CD14-positive monocyte (primary cell): ENCODE results near the gene RHPN2. TPM values are rescaled to one million over a fixed set of nuclear protein-coding genes. Genes with fewer than 3 reads are reported as not detected.

ENCODE experiments used
- DNase-seq, 3 donors: peaks; one replicate each; pipeline ENCODE4 v3.0.0-alpha.2; 2011 to 2022
- H2AFZ ChIP-seq: 2 replicates; pipeline ENCODE4 v1.6.0; 2012; ENCODE audit warnings: mild to moderate bottlenecking, low read depth, low read length, inconsistent platforms; ENCODE audit not compliant: insufficient read depth, poor library complexity, severe bottlenecking
- H3K27ac ChIP-seq, 2 donors: 1 replicate in 1 of 2; 2 replicates in 1 of 2; pipeline ENCODE4 v1.5.1; 2012 to 2013; ENCODE audit warnings: low read length in 2 of 2, control low read depth in 1 of 2, inconsistent platforms in 1 of 2, low read depth in 1 of 2, mild to moderate bottlenecking in 1 of 2
- H3K27me3 ChIP-seq, 2 donors: one replicate each; pipeline versions ENCODE4 v1.6.0 to v1.6.1; 2011 to 2013; ENCODE audit warnings: low read length in 2 of 2; ENCODE audit not compliant: control insufficient read depth in 2 of 2, insufficient read depth in 2 of 2
- H3K36me3 ChIP-seq, 2 donors: replicated peaks in 1 of 2; 1 replicate in 1 of 2; 2 replicates in 1 of 2; pipeline versions ENCODE4 v1.5.1 to v1.6.1; 2012 to 2013; ENCODE audit warnings: low read length in 2 of 2, control low read depth in 1 of 2, inconsistent platforms in 1 of 2, mild to moderate bottlenecking in 1 of 2; ENCODE audit not compliant: insufficient read depth in 2 of 2, control insufficient read depth in 1 of 2
- H3K4me1 ChIP-seq, 2 donors: 1 replicate in 1 of 2; 2 replicates in 1 of 2; pipeline versions ENCODE4 v1.5.1 to v1.6.1; 2012 to 2013; ENCODE audit warnings: low read length in 2 of 2, control low read depth in 1 of 2, inconsistent platforms in 1 of 2, mild to moderate bottlenecking in 1 of 2, moderate library complexity in 1 of 2; ENCODE audit not compliant: insufficient read depth in 2 of 2, control insufficient read depth in 1 of 2
- H3K4me2 ChIP-seq: replicated peaks from 2 replicates; pipeline ENCODE3; 2012; ENCODE audit warnings: low read length, moderate library complexity, mild to moderate bottlenecking; ENCODE audit not compliant: poor library complexity, severe bottlenecking; ENCODE audit errors: extremely low read depth
- H3K4me3 ChIP-seq, 3 experiments: fragments of 200-600 bp in 1 of 3; sonication (generic) in 1 of 3; replicated peaks in 1 of 3; 1 replicate in 2 of 3; 2 replicates in 1 of 3; pipeline ENCODE4 v1.5.1; 2011 to 2013; ENCODE audit warnings: low read length in 3 of 3, mild to moderate bottlenecking in 3 of 3, control low read depth in 2 of 3, low read depth in 2 of 3, inconsistent platforms in 1 of 3, moderate library complexity in 1 of 3
- H3K79me2 ChIP-seq: 2 replicates; pipeline ENCODE4 v1.6.0; 2012; ENCODE audit warnings: mild to moderate bottlenecking, control low read depth, inconsistent platforms, low read length, moderate library complexity; ENCODE audit not compliant: insufficient read depth
- H3K9ac ChIP-seq: 2 replicates; pipeline ENCODE4 v1.6.0; 2017; ENCODE audit warnings: low read length, mild to moderate bottlenecking; ENCODE audit not compliant: insufficient read depth, poor library complexity, severe bottlenecking
- H3K9me3 ChIP-seq, 2 donors: replicated peaks in 1 of 2; 1 replicate in 1 of 2; 2 replicates in 1 of 2; pipeline versions ENCODE4 v1.5.1 to v1.6.1; 2012 to 2013; ENCODE audit warnings: low read length in 2 of 2, control low read depth in 1 of 2; ENCODE audit not compliant: control insufficient read depth in 1 of 2, insufficient read depth in 1 of 2
- H4K20me1 ChIP-seq: 2 replicates; pipeline ENCODE4 v1.6.0; 2012; ENCODE audit warnings: mild to moderate bottlenecking, low read length, control low read depth, moderate library complexity; ENCODE audit not compliant: insufficient read depth
- H3K27ac Mint-ChIP-seq, 7 donors: one replicate each; pipeline ENCODE4 v1.8.0; 2020; ENCODE audit warnings: mild to moderate bottlenecking in 7 of 7, mixed read lengths in 7 of 7, moderate library complexity in 6 of 7, inconsistent platforms in 2 of 7
- H3K27me3 Mint-ChIP-seq, 3 donors: one replicate each; pipeline ENCODE4 v1.8.0; 2021 to 2022; ENCODE audit warnings: low read depth in 3 of 3, mild to moderate bottlenecking in 3 of 3, mixed read lengths in 3 of 3, moderate library complexity in 3 of 3, inconsistent platforms in 1 of 3
- H3K36me3 Mint-ChIP-seq, 2 donors: one replicate each; pipeline ENCODE4 v1.8.0; 2020; ENCODE audit warnings: mixed read lengths in 2 of 2, inconsistent platforms in 1 of 2, mild to moderate bottlenecking in 1 of 2
- H3K4me1 Mint-ChIP-seq: one replicate; pipeline ENCODE4 v1.8.0; 2020; ENCODE audit warnings: mild to moderate bottlenecking, mixed read lengths
- H3K4me3 Mint-ChIP-seq, 2 donors: one replicate each; pipeline ENCODE4 v1.8.0; 2020; ENCODE audit warnings: mild to moderate bottlenecking in 2 of 2, mixed read lengths in 2 of 2, moderate library complexity in 1 of 2
- H3K9me3 Mint-ChIP-seq, 7 donors: one replicate each; pipeline ENCODE4 v1.8.0; 2020 to 2022; ENCODE audit warnings: mixed read lengths in 7 of 7, mild to moderate bottlenecking in 6 of 7, moderate library complexity in 6 of 7, inconsistent platforms in 2 of 7
- CTCF ChIP-seq: fragments of 200-600 bp; IDR thresholded peaks from one replicate; pipeline ENCODE4 v1.8.0; 2022; ENCODE audit warnings: antibody characterized with exemption, mild to moderate bottlenecking
- WGBS: methylation state at CpG from one replicate; pipeline ENCODE4 v1.1.5; 2013; ENCODE audit warnings: missing lambda C conversion rate; ENCODE audit not compliant: insufficient coverage; 5-methylcytosine and 5-hydroxymethylcytosine counted together
- intact Hi-C, 2 donors: fragments of 100-400 bp; cut with micrococcal nuclease; formaldehyde crosslinking; loops; one replicate each; pipeline versions ENCODE4 v1.15.0 to v1.15.1; 2023
- polyA plus RNA-seq, 3 donors: library from polyadenylated mRNA; depleted of rRNA in 1 of 3; unstranded in 2 of 3; stranded (reverse) in 1 of 3; fragments of 300-500 nt in 2 of 3; fragments of >200 nt in 1 of 3; fragmentation: Illumina TruSeq in 2 of 3; gene quantifications; 1 replicate in 2 of 3; 2 replicates in 1 of 3; pipeline ENCODE4 v1.2.3, GENCODE V29; 2012 to 2021

The RHPN2 gene
- polyA plus RNA-seq, 3 donors: 0.16 to 0.93 (median 0.51) TPM

DNA sequence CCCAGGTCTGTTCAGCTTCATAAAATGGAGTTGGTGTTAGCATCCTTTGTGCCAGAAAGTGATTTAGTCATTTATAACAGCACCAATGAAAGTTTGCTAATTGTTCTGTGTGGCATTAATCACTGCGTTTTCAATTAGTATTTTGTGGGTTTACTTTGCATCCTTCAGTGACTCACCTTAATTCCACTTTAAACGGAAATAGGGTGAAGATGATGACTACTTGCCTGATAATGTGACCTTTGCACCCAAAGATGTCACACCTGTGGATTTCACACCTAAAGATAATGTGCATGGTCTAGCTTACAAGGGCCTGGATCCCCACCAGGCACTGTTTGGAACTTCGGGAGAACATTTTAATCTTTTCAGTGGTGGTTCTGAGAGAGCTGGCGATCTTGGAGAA lies 31.3 kb upstream of the RHPN2 start:
- Histone ChIP-seq H3K36me3 (peaks cover 72 to 87% of the 10 kb centered on the region in 2 donors), H3K4me2 (no peak overlapping the region)
- H3K36me3 Mint-ChIP-seq: peaks cover 79 to 96% of the 10 kb centered on the region in 2 donors

DNA sequence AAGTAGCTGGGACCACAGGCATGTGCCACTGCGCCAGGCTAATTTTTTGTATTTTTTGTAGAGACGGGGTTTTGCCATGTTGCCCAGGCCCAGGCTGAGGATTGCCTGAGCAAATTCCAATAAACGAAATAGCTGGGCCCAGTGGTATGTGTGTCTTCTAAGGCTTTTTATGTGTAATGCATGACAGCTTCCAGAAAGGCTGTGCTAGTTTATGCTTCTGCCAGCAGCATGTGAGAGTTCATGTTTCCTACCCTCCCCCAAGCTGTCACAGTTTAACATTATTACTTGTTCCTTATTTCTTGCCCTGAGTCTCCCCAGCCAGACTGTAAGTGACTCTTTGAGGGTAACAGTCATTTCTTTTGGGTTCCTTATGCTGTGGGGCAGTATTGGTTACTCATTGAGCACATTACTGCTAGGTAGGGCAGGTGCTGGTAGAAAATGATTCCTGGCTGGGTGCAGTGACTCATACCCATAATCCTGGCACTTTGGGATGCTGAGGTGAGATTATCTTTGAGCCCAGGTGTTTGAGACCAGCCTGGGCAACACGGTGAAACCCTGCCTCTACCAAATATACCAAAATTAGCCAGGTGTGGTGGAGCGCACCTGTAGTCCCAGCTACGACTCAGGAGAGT lies 29.9 kb upstream of the RHPN2 start:
- intact Hi-C loops: no loop called here
- H3K79me2 ChIP-seq: no peaks in the 10 kb centered on the region
- H3K9ac ChIP-seq: no peak overlapping the region
- no peaks in the 10 kb centered on the region for H3K4me1 Mint-ChIP-seq
- no peaks in the 10 kb centered on the region for H3K9me3 ChIP-seq
- DNase-seq: no peak
- H3K9me3 Mint-ChIP-seq: no peaks in the 10 kb centered on the region
- H3K4me3 Mint-ChIP-seq: no peak overlapping the region
- 100% methylated on average over 2 of the region's 6 CpGs for WGBS
- H3K27ac Mint-ChIP-seq: no peak overlapping the region
- H3K36me3 ChIP-seq: peaks cover 76 to 87% of the 10 kb centered on the region in 2 donors
- no peak overlapping the region for H3K4me3 ChIP-seq
- peaks cover 0 to 4% (median 0%) of the 10 kb centered on the region in 3 donors for H3K27me3 Mint-ChIP-seq
- H3K27ac ChIP-seq: no peak overlapping the region
- H2AFZ ChIP-seq: no peak overlapping the region
- H4K20me1 ChIP-seq: no peaks in the 10 kb centered on the region
- no peaks in the 10 kb centered on the region for H3K4me1 ChIP-seq
- no peak for TF ChIP-seq CTCF
- H3K27me3 ChIP-seq: no peaks in the 10 kb centered on the region
- H3K36me3 Mint-ChIP-seq: peaks cover 82 to 96% of the 10 kb centered on the region in 2 donors
- no peak overlapping the region for H3K4me2 ChIP-seq

More for the DNA sequence above, 31.3 kb upstream of the RHPN2 start:
- Mint-ChIP-seq H3K27me3 (peaks cover 0 to 4% (median 0%) of the 10 kb centered on the region in 3 donors), H3K9me3 (no peaks in the 10 kb centered on the region), H3K4me1 (no peaks in the 10 kb centered on the region), H3K27ac (no peak overlapping the region), H3K4me3 (no peak overlapping the region)
- H3K27me3 ChIP-seq: no peaks in the 10 kb centered on the region
- H3K27ac ChIP-seq: no peak overlapping the region
- H3K9ac ChIP-seq: no peak overlapping the region
- intact Hi-C loops: no loop called here
- H3K4me3 ChIP-seq: no peak overlapping the region
- no peak for TF ChIP-seq CTCF
- H2AFZ ChIP-seq: no peak overlapping the region
- WGBS: no CpG with 5 or more reads among the region's 4 CpGs
- no peaks in the 10 kb centered on the region for H3K4me1 ChIP-seq
- no peaks in the 10 kb centered on the region for H3K9me3 ChIP-seq
- no peaks in the 10 kb centered on the region for H3K79me2 ChIP-seq
- no peaks in the 10 kb centered on the region for H4K20me1 ChIP-seq
- no peak for DNase-seq
